GM18511 (cell line): ENCODE results near the gene ETS1.
A peak's percentile ranks its signal among the peaks of the same experiment; 100 is the strongest.

Source experiments
- ATAC-seq: cut with Tn5 transposase; IDR thresholded peaks from one replicate; pipeline ENCODE4 v1.9.1; 2021; ENCODE audit warnings: mild to moderate bottlenecking, moderate library complexity; ENCODE audit not compliant: unreplicated experiment

The ETS1 gene

GRCh38 chr11:128570632-128571031 is 16.7 kb downstream of the ETS1 start:
- no peak for ATAC-seq

- no peak for ATAC-seq
Measured at GRCh38 chr11:128569291-128569690, 18.1 kb downstream of the ETS1 start.

- ATAC-seq = no peak
Measured at GRCh38 chr11:128568166-128568778, 19.1 kb downstream of the ETS1 start.

GRCh38 chr11:128567130-128567529 is 20.2 kb downstream of the ETS1 start:
- no peak for ATAC-seq

- no peak for ATAC-seq
Measured at GRCh38 chr11:128565881-128566280, 21.5 kb downstream of the ETS1 start.

GRCh38 chr11:128564642-128565245 is 22.6 kb downstream of the ETS1 start:
- ATAC-seq = no peak

- ATAC-seq = no peak
Measured at GRCh38 chr11:128563942-128564641, 23.3 kb downstream of the ETS1 start.

GRCh38 chr11:128563308-128563707 is 24.1 kb downstream of the ETS1 start:
- no peak for ATAC-seq

- peak; percentile 57 for ATAC-seq
Measured at GRCh38 chr11:128559496-128560103, 27.8 kb downstream of the ETS1 start.

- ATAC-seq = no peak
Measured at GRCh38 chr11:128555606-128556005, 31.8 kb downstream of the ETS1 start.

- no peak for ATAC-seq
Measured at GRCh38 chr11:128553662-128554362, 33.5 kb downstream of the ETS1 start.

- ATAC-seq = peak; percentile 62
Measured at GRCh38 chr11:128552783-128553661, 34.3 kb downstream of the ETS1 start.

GRCh38 chr11:128551611-128552335 is 35.6 kb downstream of the ETS1 start:
- peak; percentile 71 for ATAC-seq

GRCh38 chr11:128551058-128551457 is 36.3 kb downstream of the ETS1 start:
- no peak for ATAC-seq

- ATAC-seq = no peak
Measured at GRCh38 chr11:128550261-128550821, 37.0 kb downstream of the ETS1 start.

GRCh38 chr11:128549256-128549944 is 38.0 kb downstream of the ETS1 start:
- ATAC-seq = no peak

- no peak for ATAC-seq
Measured at GRCh38 chr11:128548649-128549255, 38.6 kb downstream of the ETS1 start.

GRCh38 chr11:128547946-128548648 is 39.3 kb downstream of the ETS1 start:
- ATAC-seq = no peak
